Neural crest cell (in vitro differentiated cells): ENCODE data around the gene ADAMTS7. TPM values are rescaled to one million over a fixed set of nuclear protein-coding genes. Genes with fewer than 3 reads are reported as not detected.

Experiments used
- DNase-seq: peaks from one replicate; pipeline ENCODE4 v3.0.0; 2021; ENCODE audit warnings: low read depth, mixed read lengths, low spot score
- H3K27ac Mint-ChIP-seq: one replicate; pipeline ENCODE4 v1.8.0; 2021; ENCODE audit warnings: mild to moderate bottlenecking, mixed read lengths; ENCODE audit not compliant: unreplicated experiment
- H3K27me3 Mint-ChIP-seq: 2 replicates; pipeline ENCODE4 v1.8.0; 2021; ENCODE audit warnings: low read depth, mild to moderate bottlenecking, mixed read lengths
- H3K36me3 Mint-ChIP-seq: 2 replicates; pipeline ENCODE4 v1.8.0; 2021; ENCODE audit warnings: low read depth, mild to moderate bottlenecking, mixed read lengths
- H3K4me1 Mint-ChIP-seq: 2 replicates; pipeline ENCODE4 v1.8.0; 2021; ENCODE audit warnings: mixed read lengths
- H3K4me3 Mint-ChIP-seq: one replicate; pipeline ENCODE4 v1.8.0; 2021; ENCODE audit warnings: mild to moderate bottlenecking, mixed read lengths
- H3K9me3 Mint-ChIP-seq: 2 replicates; pipeline ENCODE4 v1.8.0; 2021; ENCODE audit warnings: mixed read lengths
- CTCF ChIP-seq: fragments of 200-600 bp; sonication (generic); conservative IDR thresholded peaks from 2 replicates; pipeline ENCODE4 v1.5.0; 2021; ENCODE audit warnings: antibody characterized with exemption, mild to moderate bottlenecking
- total RNA-seq: library from RNA; stranded (reverse); gene quantifications from 2 replicates; pipeline ENCODE4 v1.2.1, GENCODE V29; 2021

Gene ADAMTS7
- total RNA-seq, 1 donor from 2014 or later = 68.2 TPM

DNA sequence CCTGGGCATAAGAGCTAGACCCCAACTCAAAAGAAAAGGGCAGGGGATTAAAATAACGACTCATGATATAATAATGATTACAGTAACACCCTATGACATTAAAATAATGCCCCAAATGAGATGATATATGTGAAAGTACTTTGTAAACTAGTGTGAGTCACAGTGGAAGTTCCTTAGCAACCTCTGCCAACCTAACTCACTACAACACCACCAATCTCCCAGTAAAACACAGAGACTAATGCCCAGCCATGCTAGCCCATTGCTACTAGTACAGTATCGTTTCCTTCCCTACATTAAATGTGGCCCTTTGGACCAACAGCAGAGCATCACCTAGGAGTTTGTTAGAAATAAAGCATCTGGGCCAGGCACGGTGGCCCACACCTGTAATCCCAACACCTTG, 11.2 kb upstream of the ADAMTS7 start:
- Mint-ChIP-seq H3K27ac (no peak overlapping the region), H3K4me3 (no peak overlapping the region), H3K9me3 (no peaks in the 10 kb centered on the region), H3K27me3 (no peaks in the 10 kb centered on the region), H3K4me1 (peaks cover 10% of the 10 kb centered on the region), H3K36me3 (no peaks in the 10 kb centered on the region)
- no peak for TF ChIP-seq CTCF
- no peak for DNase-seq

DNA sequence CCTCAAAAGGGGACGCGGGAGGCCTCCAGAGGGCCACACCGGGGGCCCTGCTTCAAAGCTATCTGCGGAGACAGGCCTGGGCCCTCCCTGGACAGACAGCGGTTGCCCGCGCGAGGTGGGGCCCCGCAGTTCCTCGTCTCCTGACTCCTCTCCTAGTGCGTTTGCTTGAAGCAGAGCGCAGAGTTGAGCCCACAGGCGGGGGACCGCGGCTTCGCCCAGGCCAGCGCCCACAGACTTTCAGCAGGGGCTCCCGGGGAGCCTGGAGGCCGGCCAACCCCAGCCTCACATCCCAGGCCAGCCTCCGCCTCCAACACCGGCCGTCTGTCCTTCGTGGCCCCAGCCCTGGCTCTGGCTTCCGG, 540 bp upstream of the ADAMTS7 start:
- Mint-ChIP-seq H3K4me1 (peaks cover 30% of the 10 kb centered on the region), H3K27ac (no peak overlapping the region)
- no peak for DNase-seq

GRCh38 chr15:78810362-78811123, 721 bp downstream of the ADAMTS7 start:
- peaks cover 35% of the 10 kb centered on the region for H3K4me1 Mint-ChIP-seq
- H3K36me3 Mint-ChIP-seq = peaks cover 3% of the 10 kb centered on the region
- no peak for TF ChIP-seq CTCF
- peaks cover 3% of the 10 kb centered on the region for H3K9me3 Mint-ChIP-seq
- no peaks in the 10 kb centered on the region for H3K27me3 Mint-ChIP-seq
- peak overlapping the region; percentile 86 for H3K4me3 Mint-ChIP-seq
- DNase-seq = peak; percentile 51
- peak overlapping the region; percentile 84 for H3K27ac Mint-ChIP-seq

More for the DNA sequence above, 540 bp upstream of the ADAMTS7 start:
- peaks cover 3% of the 10 kb centered on the region for H3K36me3 Mint-ChIP-seq
- H3K27me3 Mint-ChIP-seq = no peaks in the 10 kb centered on the region
- peaks cover 3% of the 10 kb centered on the region for H3K9me3 Mint-ChIP-seq
- no peak for TF ChIP-seq CTCF
- peak overlapping the region; percentile 85 for H3K4me3 Mint-ChIP-seq

DNA sequence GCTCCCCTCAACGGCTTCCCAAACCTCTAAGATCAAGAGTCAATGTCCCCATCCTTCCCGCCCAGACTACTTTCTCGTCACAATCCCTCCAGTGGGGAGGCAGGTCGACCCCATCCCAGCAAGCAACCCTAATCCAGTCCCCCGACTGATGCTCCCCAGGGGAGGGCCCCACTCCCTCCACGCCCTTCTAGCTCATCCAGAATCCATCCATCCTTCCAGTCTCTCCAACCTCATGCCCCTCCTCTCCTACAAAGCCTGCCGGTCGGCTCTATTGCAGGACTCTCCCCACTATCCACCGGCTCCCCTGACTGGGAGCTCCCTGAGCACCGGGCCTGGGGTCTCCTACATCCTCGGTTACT, 1.3 kb downstream of the ADAMTS7 start:
- Mint-ChIP-seq H3K4me1 (peaks cover 35% of the 10 kb centered on the region), H3K27ac (peak overlapping the region; percentile 65), H3K9me3 (peaks cover 3% of the 10 kb centered on the region), H3K36me3 (peaks cover 3% of the 10 kb centered on the region), H3K4me3 (peak overlapping the region; percentile 86), H3K27me3 (no peaks in the 10 kb centered on the region)
- DNase-seq = no peak
- TF ChIP-seq CTCF = no peak

GRCh38 chr15:78808550-78808949, 2.7 kb downstream of the ADAMTS7 start:
- H3K4me1 Mint-ChIP-seq = peaks cover 40% of the 10 kb centered on the region
- peaks cover 3% of the 10 kb centered on the region for H3K9me3 Mint-ChIP-seq
- DNase-seq = no peak
- peak; percentile 64 for TF ChIP-seq CTCF
- H3K27me3 Mint-ChIP-seq = no peaks in the 10 kb centered on the region
- H3K27ac Mint-ChIP-seq = no peak overlapping the region
- H3K36me3 Mint-ChIP-seq = peaks cover 3% of the 10 kb centered on the region
- H3K4me3 Mint-ChIP-seq = peak overlapping the region; percentile 86
